NCI-H1694 treated with DMSO at 0.1 percent for 48 hours (cell line): Measurements from ENCODE around the gene PREX1.
"Not testable (repeated sequence)": the region's sequence is repeated elsewhere in the genome, so short reads cannot be mapped to it uniquely, and the experiment has no call there.

Experiments used
- DNase-seq: peaks from one replicate; lab custom pipeline; 2025; lab: John Stamatoyannopoulos, UW

PREX1 gene

GRCh38 chr20:48812600-48813445 lies 15.0 kb downstream of the PREX1 start:
- DNase-seq = no peak

- not testable (repeated sequence) for DNase-seq
These were observed 15.7 kb downstream of the PREX1 start for GRCh38 chr20:48812114-48812513.

GRCh38 chr20:48809673-48810072 lies 18.1 kb downstream of the PREX1 start:
- DNase-seq = no peak

- no peak for DNase-seq
These were observed 19.3 kb downstream of the PREX1 start for GRCh38 chr20:48808382-48809034.

- DNase-seq = no peak
These were observed 20.0 kb downstream of the PREX1 start for GRCh38 chr20:48807586-48808381.

GRCh38 chr20:48807051-48807450 lies 20.7 kb downstream of the PREX1 start:
- no peak for DNase-seq

GRCh38 chr20:48805716-48806115 lies 22.1 kb downstream of the PREX1 start:
- DNase-seq = no peak

GRCh38 chr20:48805286-48805685 lies 22.5 kb downstream of the PREX1 start:
- DNase-seq = no peak

- no peak for DNase-seq
These were observed 23.4 kb downstream of the PREX1 start for GRCh38 chr20:48804300-48804980.

GRCh38 chr20:48803176-48804053 lies 24.4 kb downstream of the PREX1 start:
- DNase-seq = no peak

GRCh38 chr20:48802647-48803046 lies 25.2 kb downstream of the PREX1 start:
- no peak for DNase-seq

GRCh38 chr20:48802216-48802615 lies 25.6 kb downstream of the PREX1 start:
- DNase-seq = no peak

GRCh38 chr20:48801197-48801596 lies 26.6 kb downstream of the PREX1 start:
- no peak for DNase-seq

GRCh38 chr20:48800177-48800576 lies 27.6 kb downstream of the PREX1 start:
- DNase-seq = no peak

- no peak for DNase-seq
These were observed 28.3 kb downstream of the PREX1 start for GRCh38 chr20:48799328-48800105.

GRCh38 chr20:48797850-48798747 lies 29.7 kb downstream of the PREX1 start:
- no peak for DNase-seq

GRCh38 chr20:48797275-48797825 lies 30.4 kb downstream of the PREX1 start:
- no peak for DNase-seq

GRCh38 chr20:48795732-48796131 lies 32.1 kb downstream of the PREX1 start:
- no peak for DNase-seq
